GM23338 (cell line): ENCODE measurements around the gene ANO10. TPM values are rescaled to one million over a fixed set of nuclear protein-coding genes. Genes with fewer than 3 reads are reported as not detected.
"Not testable (repeated sequence)": the region's sequence is repeated elsewhere in the genome, so short reads cannot be mapped to it uniquely, and the experiment has no call there.

Experiments
- ATAC-seq: fragments of 200-7000 bp; cut with Tn5 transposase; 3 replicates; pipeline ENCODE4 v1.9.1; 2020
- DNase-seq: peaks from one replicate; pipeline ENCODE4 v3.0.0-alpha.2; 2015; ENCODE audit warnings: low spot score
- H2AFZ ChIP-seq: fragments of 200-600 bp; sonication (generic); 2 replicates; pipeline ENCODE4 v1.8.0; 2016; ENCODE audit warnings: antibody characterized with exemption, mild to moderate bottlenecking, moderate library complexity
- H3F3A ChIP-seq: fragments of 200-600 bp; sonication (generic); replicated peaks from 2 replicates; pipeline ENCODE4 v1.8.0; 2017; ENCODE audit warnings: antibody characterized with exemption, mixed run types, low read depth
- H3K27ac ChIP-seq: fragments of 200-600 bp; sonication (generic); 2 replicates; pipeline ENCODE4 v1.6.1; 2016; ENCODE audit warnings: low read depth
- H3K27me3 ChIP-seq: fragments of 200-600 bp; sonication (generic); 2 replicates; pipeline ENCODE4 v1.8.0; 2016; ENCODE audit warnings: mild to moderate bottlenecking, mixed run types, moderate library complexity; ENCODE audit not compliant: insufficient read depth
- H3K36me3 ChIP-seq: fragments of 200-600 bp; sonication (generic); 2 replicates; pipeline ENCODE4 v1.8.0; 2016; ENCODE audit warnings: mild to moderate bottlenecking; ENCODE audit not compliant: insufficient read depth
- H3K4me1 ChIP-seq: fragments of 200-600 bp; sonication (generic); 2 replicates; pipeline ENCODE4 v1.8.0; 2016; ENCODE audit warnings: mild to moderate bottlenecking, moderate library complexity; ENCODE audit not compliant: insufficient read depth
- H3K4me2 ChIP-seq: fragments of 200-600 bp; sonication (generic); 2 replicates; pipeline ENCODE4 v1.7.1; 2017; ENCODE audit warnings: mixed run types
- H3K4me3 ChIP-seq: fragments of 200-600 bp; sonication (generic); 2 replicates; pipeline ENCODE4 v1.6.1; 2016; ENCODE audit warnings: mixed run types
- H3K79me2 ChIP-seq: fragments of 200-600 bp; sonication (generic); replicated peaks from 2 replicates; pipeline ENCODE4 v1.8.0; 2017; ENCODE audit warnings: mild to moderate bottlenecking; ENCODE audit not compliant: insufficient read depth
- H3K9me2 ChIP-seq: fragments of 200-600 bp; sonication (generic); 2 replicates; pipeline ENCODE4 v1.8.0; 2017; ENCODE audit not compliant: insufficient read depth
- H4K20me1 ChIP-seq: fragments of 200-600 bp; sonication (generic); replicated peaks from 2 replicates; pipeline ENCODE4 v1.8.0; 2017; ENCODE audit warnings: mild to moderate bottlenecking; ENCODE audit not compliant: insufficient read depth
- H3K27ac Mint-ChIP-seq: 2 replicates; pipeline ENCODE4 v1.8.0; 2020; ENCODE audit warnings: inconsistent platforms, mild to moderate bottlenecking, moderate library complexity, mixed read lengths
- H3K27me3 Mint-ChIP-seq: 3 replicates; pipeline ENCODE4 v1.8.0; 2022; ENCODE audit warnings: low read depth, mild to moderate bottlenecking, moderate library complexity, mixed read lengths, inconsistent platforms; ENCODE audit not compliant: insufficient read depth, poor library complexity
- H3K36me3 Mint-ChIP-seq: 3 replicates; pipeline ENCODE4 v1.8.0; 2021; ENCODE audit warnings: low read depth, mild to moderate bottlenecking, inconsistent platforms, moderate library complexity, mixed read lengths
- H3K4me1 Mint-ChIP-seq: 3 replicates; pipeline ENCODE4 v1.8.0; 2020; ENCODE audit warnings: mild to moderate bottlenecking, inconsistent platforms, mixed read lengths
- H3K4me3 Mint-ChIP-seq: 3 replicates; pipeline ENCODE4 v1.8.0; 2021; ENCODE audit warnings: moderate library complexity, mild to moderate bottlenecking, inconsistent platforms, mixed read lengths
- H3K9me3 Mint-ChIP-seq: 3 replicates; pipeline ENCODE4 v1.8.0; 2020; ENCODE audit warnings: moderate library complexity, mild to moderate bottlenecking, inconsistent platforms, mixed read lengths
- CTCF ChIP-seq, 2 experiments: fragments of 200-600 bp in 1 of 2; sonication (generic) in 1 of 2; conservative IDR thresholded peaks; 2 replicates each; pipeline versions ENCODE4 v1.5.1 to v1.6.1; 2016 to 2017; ENCODE audit warnings: antibody characterized with exemption in 2 of 2, low read depth in 2 of 2, mild to moderate bottlenecking in 2 of 2, moderate library complexity in 1 of 2
- ETS1 ChIP-seq: IDR thresholded peaks from 2 replicates; pipeline ENCODE4 v1.6.1; 2016; ENCODE audit warnings: antibody characterized with exemption
- EZH2 ChIP-seq: fragments of 200-600 bp; sonication (generic); IDR thresholded peaks from one replicate; pipeline ENCODE4 v1.8.0; 2017; ENCODE audit warnings: antibody characterized with exemption, mild to moderate bottlenecking, low read depth; ENCODE audit not compliant: unreplicated experiment
- EZH2phosphoT487 ChIP-seq: fragments of 200-600 bp; sonication (generic); IDR thresholded peaks from one replicate; pipeline ENCODE4 v1.8.1; 2018; ENCODE audit warnings: antibody characterized with exemption; ENCODE audit not compliant: unreplicated experiment
- REST ChIP-seq: IDR thresholded peaks from one replicate; pipeline ENCODE4 v1.6.1; 2018; ENCODE audit warnings: antibody characterized with exemption; ENCODE audit not compliant: unreplicated experiment
- STAT1 ChIP-seq: IDR thresholded peaks from one replicate; pipeline ENCODE4 v1.6.1; 2016; ENCODE audit warnings: antibody characterized with exemption; ENCODE audit not compliant: unreplicated experiment
- ZNF462 ChIP-seq: fragments of 250-450 bp; sonication (Bioruptor Pico); IDR thresholded peaks from 2 replicates; pipeline ENCODE4 v1.5.0; 2020; ENCODE audit warnings: mild to moderate bottlenecking, moderate library complexity
- polyA plus RNA-seq: library from polyadenylated mRNA; unstranded; fragments of >200 nt; fragmentation: Nextera tagmentation; extraction: Ambion mirVana; gene quantifications from 2 replicates; pipeline ENCODE4 v1.2.1, GENCODE V29; 2016
- total RNA-seq: library from RNA; depleted of rRNA; stranded (reverse); fragments of >200 nt; shearing (Covaris generic); gene quantifications from 2 replicates; pipeline ENCODE4 v1.2.3, GENCODE V29; 2014

The ANO10 gene
- total and polyA plus RNA-seq, 2 experiments from 2014 or later = 29.2 to 48.1 TPM

DNA sequence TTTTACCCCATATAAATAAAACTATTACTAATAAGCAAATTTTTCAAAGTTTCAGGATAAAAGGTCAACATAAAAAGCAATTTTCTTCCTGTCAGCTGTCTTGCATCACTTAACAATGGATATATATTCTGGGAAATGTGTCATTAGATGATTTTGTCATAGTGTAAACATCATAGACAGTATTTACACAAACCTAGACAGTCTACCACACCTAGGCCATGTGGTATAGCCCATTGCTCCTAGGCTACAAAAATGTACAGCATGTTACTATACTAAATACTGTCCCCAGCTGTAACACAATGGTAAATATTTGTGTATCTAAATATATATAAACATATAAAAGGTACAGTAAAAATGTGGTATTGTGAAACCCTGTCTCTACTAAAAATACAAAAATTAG, 156.7 kb downstream of the ANO10 start (continued):
- TF ChIP-seq REST (no peak), EZH2 (no peak), CTCF (conservative IDR thresholded peaks at IDR 0.05; ENCODE audit: low read depth in 2 of 2) (no peak), EZH2phosphoT487 (no peak), STAT1 (no peak), ETS1 (no peak)

- peaks cover 35% of the 10 kb centered on the region for H3K9me3 Mint-ChIP-seq
- H3K4me1 ChIP-seq, H3K36me3 ChIP-seq, H3K27me3 Mint-ChIP-seq, H3K4me2 ChIP-seq, H3K27me3 ChIP-seq, H4K20me1 ChIP-seq, H3K27ac Mint-ChIP-seq, H2AFZ ChIP-seq, DNase-seq, H3K79me2 ChIP-seq, H3K4me3 Mint-ChIP-seq, ATAC-seq, H3K4me3 ChIP-seq, H3F3A ChIP-seq, H3K27ac ChIP-seq: not testable (repeated sequence)
- peaks cover 46% of the 10 kb centered on the region for H3K36me3 Mint-ChIP-seq
- H3K4me1 Mint-ChIP-seq = peaks cover 13% of the 10 kb centered on the region
- H3K9me2 ChIP-seq = peaks cover 21% of the 10 kb centered on the region
Measured at GRCh38 chr3:43462566-43462965, 159.2 kb downstream of the ANO10 start.

- Histone ChIP-seq H3K79me2 (no peaks in the 10 kb centered on the region), H3K4me3 (no peak overlapping the region), H2AFZ (no peak overlapping the region), H3K9me2 (peaks cover 21% of the 10 kb centered on the region), H3K36me3 (peaks cover 7% of the 10 kb centered on the region), H3F3A (no peaks in the 10 kb centered on the region), H3K4me2 (no peak overlapping the region), H3K27me3 (no peaks in the 10 kb centered on the region), H4K20me1 (0 out of 2 replicates have a peak, but pooled peaks cover 3% of the 10 kb centered on the region), H3K4me1 (peaks cover 8% of the 10 kb centered on the region; the same call in 1 of the 2 replicates), H3K27ac (no peak overlapping the region)
- H3K4me3 Mint-ChIP-seq = no peak overlapping the region
- ATAC-seq (no peak), DNase-seq (no peak)
- H3K9me3 Mint-ChIP-seq = peaks cover 35% of the 10 kb centered on the region
- H3K27me3 Mint-ChIP-seq = no peaks in the 10 kb centered on the region
- peaks cover 14% of the 10 kb centered on the region for H3K4me1 Mint-ChIP-seq
- H3K27ac Mint-ChIP-seq = no peak overlapping the region
- H3K36me3 Mint-ChIP-seq = peaks cover 46% of the 10 kb centered on the region
- TF ChIP-seq ZNF462 (CRISPR knock-in tag) = no peak
- TF ChIP-seq STAT1 = no peak
Measured at GRCh38 chr3:43461345-43461744, 160.5 kb downstream of the ANO10 start.
